OCI-LY7 (cell line): ENCODE data around the gene RPS6KB2. TPM values are rescaled to one million over a fixed set of nuclear protein-coding genes. Genes with fewer than 3 reads are reported as not detected.

Source experiments
- BruUV-seq: library from RNA; stranded (reverse); fragments of 400-500 nt; replicated peaks from 2 replicates; lab custom pipeline; 2021; lab: Mats Ljungman, UMichigan
- CTCF ChIA-PET: fragments of 300-600 bp; sonication (Branson Sonifier 250); formaldehyde crosslinking; loops from one replicate; lab custom pipeline; 2022; ENCODE audit warnings: antibody characterized with exemption; ENCODE audit not compliant: unreplicated experiment; lab: Charles Lee
- POLR2A ChIA-PET: fragments of 300-600 bp; sonication (Branson Sonifier 250); formaldehyde crosslinking; loops from one replicate; lab custom pipeline; 2022; ENCODE audit warnings: antibody characterized with exemption; lab: Charles Lee
- DNase-seq: peaks from one replicate; pipeline ENCODE4 v3.0.0-alpha.2; 2015; ENCODE audit warnings: low spot score
- H2AFZ ChIP-seq: fragments of 200-600 bp; sonication (generic), shearing (Covaris generic); 2 replicates; pipeline ENCODE4 v1.6.1; 2014; ENCODE audit warnings: mild to moderate bottlenecking, antibody characterized with exemption, low read length, moderate library complexity
- H3K27ac ChIP-seq: fragments of 200-600 bp; sonication (generic); 2 replicates; pipeline ENCODE4 v1.5.1; 2014; ENCODE audit warnings: mixed run types, low read depth, mild to moderate bottlenecking, moderate library complexity, low read length, inconsistent platforms; ENCODE audit not compliant: poor library complexity, severe bottlenecking
- H3K36me3 ChIP-seq: fragments of 200-600 bp; sonication (generic); 2 replicates; pipeline ENCODE4 v1.6.1; 2014; ENCODE audit warnings: mild to moderate bottlenecking, antibody characterized with exemption, low read length, moderate library complexity, mixed read lengths; ENCODE audit not compliant: insufficient read depth
- H3K4me1 ChIP-seq: fragments of 200-600 bp; sonication (generic); 2 replicates; pipeline ENCODE4 v1.5.1; 2014; ENCODE audit warnings: mild to moderate bottlenecking, low read length; ENCODE audit not compliant: insufficient read depth, poor library complexity, severe bottlenecking
- H3K4me2 ChIP-seq: fragments of 200-600 bp; sonication (generic); 2 replicates; pipeline ENCODE4 v1.6.1; 2014; ENCODE audit warnings: mild to moderate bottlenecking, low read length
- H3K4me3 ChIP-seq: fragments of 200-600 bp; sonication (generic); 2 replicates; pipeline ENCODE4 v1.5.1; 2014; ENCODE audit warnings: mild to moderate bottlenecking, low read depth, low read length; ENCODE audit not compliant: poor library complexity, severe bottlenecking
- H3K79me2 ChIP-seq: fragments of 200-600 bp; sonication (generic); 2 replicates; pipeline ENCODE4 v1.6.1; 2016; ENCODE audit warnings: low read depth, mild to moderate bottlenecking, low read length, moderate library complexity, mixed read lengths; ENCODE audit not compliant: insufficient read depth
- H3K9me2 ChIP-seq: fragments of 200-600 bp; sonication (generic); 2 replicates; pipeline ENCODE4 v1.6.1; 2016; ENCODE audit warnings: mild to moderate bottlenecking, low read length, mixed read lengths; ENCODE audit not compliant: insufficient read depth
- H3K9me3 ChIP-seq: fragments of 200-600 bp; sonication (generic); 2 replicates; pipeline ENCODE4 v1.6.1; 2014; ENCODE audit warnings: mild to moderate bottlenecking, mixed run types, low read length, mixed read lengths
- H4K20me1 ChIP-seq: fragments of 200-600 bp; sonication (generic); 2 replicates; pipeline ENCODE4 v1.6.1; 2014; ENCODE audit warnings: mild to moderate bottlenecking, antibody characterized with exemption, low read length, moderate library complexity, mixed read lengths; ENCODE audit not compliant: insufficient read depth
- EZH2phosphoT487 ChIP-seq: fragments of 200-600 bp; sonication (generic); IDR thresholded peaks from 2 replicates; pipeline ENCODE4 v1.6.1; 2018; ENCODE audit warnings: low read depth, borderline replicate concordance, mild to moderate bottlenecking, mixed run types, antibody characterized with exemption, low read length, moderate library complexity, mixed read lengths
- intact Hi-C: fragments of 100-400 bp; cut with micrococcal nuclease; formaldehyde crosslinking; loops from one replicate; pipeline ENCODE4 v1.10.0; 2022; ENCODE audit not compliant: unreplicated experiment
- total RNA-seq, 2 experiments: library from RNA; depleted of rRNA in 1 of 2; stranded (reverse); fragments of >200 nt in 1 of 2; shearing (Covaris generic) in 1 of 2; gene quantifications; 2 replicates each; pipeline ENCODE4 v1.2.3, GENCODE V29; 2014 to 2022
- TF ChIP-seq, protein P1 (sequence below): fragments of 200-600 bp; sonication (generic); conservative IDR thresholded peaks from 2 replicates; pipeline ENCODE4 v1.5.1; 2014; ENCODE audit warnings: mild to moderate bottlenecking, antibody characterized with exemption, low read length, moderate library complexity, mixed read lengths

RPS6KB2 gene
- total RNA-seq, 2 experiments from 2014 or later, result 48.3 to 69.4 TPM

DNA sequence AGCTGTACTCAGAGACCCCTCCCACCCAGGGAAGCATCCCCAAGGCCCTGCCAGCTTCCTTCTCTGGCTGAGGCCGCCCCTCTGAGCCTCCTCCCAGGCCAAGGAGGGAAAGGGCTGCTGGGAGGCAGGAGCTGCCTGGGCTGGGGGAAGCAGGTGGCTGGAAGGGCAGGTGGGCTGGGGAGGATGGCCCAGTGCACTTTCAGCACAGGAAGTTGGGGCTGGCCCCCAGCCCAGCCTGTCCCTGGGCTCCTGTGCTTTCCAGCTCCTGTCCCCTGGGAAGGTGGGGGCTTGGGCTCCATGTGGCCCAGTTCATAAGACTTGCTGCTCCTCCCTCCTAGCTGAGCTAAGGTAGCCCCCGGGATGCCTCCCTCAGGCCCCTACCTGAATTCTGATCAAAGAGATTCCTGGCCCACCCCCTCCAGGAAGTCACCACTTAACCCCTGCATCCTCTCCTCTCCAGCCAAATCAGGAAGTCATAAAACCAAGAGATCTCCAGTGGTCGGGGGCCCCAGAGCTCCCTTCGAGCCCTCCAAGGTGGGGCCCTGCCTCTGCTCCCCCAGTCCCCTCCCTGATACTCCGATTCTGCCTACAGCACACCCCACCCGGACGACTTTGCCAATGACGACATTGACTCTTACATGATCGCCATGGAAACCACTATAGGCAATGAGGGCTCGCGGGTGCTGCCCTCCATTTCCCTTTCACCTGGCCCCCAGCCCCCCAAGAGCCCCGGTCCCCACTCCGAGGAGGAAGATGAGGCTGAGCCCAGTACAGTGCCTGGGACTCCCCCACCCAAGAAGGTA lies 31.5 kb upstream of the RPS6KB2 start:
- no peak overlapping the region for H3K4me3 ChIP-seq
- H3K79me2 ChIP-seq, result peaks cover 24% of the 10 kb centered on the region
- H4K20me1 ChIP-seq, result 0 out of 2 replicates have a peak, but pooled peaks cover 7% of the 10 kb centered on the region
- ChIA-PET CTCF (no interaction called here), POLR2A (interaction anchor here (0.6 kb wide), 1 partner anchor 34 kb away, joined by 6 read pairs; no protein-coding TSS in a partner anchor)
- peaks cover 72% of the 10 kb centered on the region for H3K36me3 ChIP-seq
- peak; percentile 9 for DNase-seq
- no TSS peak for BruUV-seq
- TF ChIP-seq EZH2phosphoT487, result no peak
- TF ChIP-seq, protein P1, sequence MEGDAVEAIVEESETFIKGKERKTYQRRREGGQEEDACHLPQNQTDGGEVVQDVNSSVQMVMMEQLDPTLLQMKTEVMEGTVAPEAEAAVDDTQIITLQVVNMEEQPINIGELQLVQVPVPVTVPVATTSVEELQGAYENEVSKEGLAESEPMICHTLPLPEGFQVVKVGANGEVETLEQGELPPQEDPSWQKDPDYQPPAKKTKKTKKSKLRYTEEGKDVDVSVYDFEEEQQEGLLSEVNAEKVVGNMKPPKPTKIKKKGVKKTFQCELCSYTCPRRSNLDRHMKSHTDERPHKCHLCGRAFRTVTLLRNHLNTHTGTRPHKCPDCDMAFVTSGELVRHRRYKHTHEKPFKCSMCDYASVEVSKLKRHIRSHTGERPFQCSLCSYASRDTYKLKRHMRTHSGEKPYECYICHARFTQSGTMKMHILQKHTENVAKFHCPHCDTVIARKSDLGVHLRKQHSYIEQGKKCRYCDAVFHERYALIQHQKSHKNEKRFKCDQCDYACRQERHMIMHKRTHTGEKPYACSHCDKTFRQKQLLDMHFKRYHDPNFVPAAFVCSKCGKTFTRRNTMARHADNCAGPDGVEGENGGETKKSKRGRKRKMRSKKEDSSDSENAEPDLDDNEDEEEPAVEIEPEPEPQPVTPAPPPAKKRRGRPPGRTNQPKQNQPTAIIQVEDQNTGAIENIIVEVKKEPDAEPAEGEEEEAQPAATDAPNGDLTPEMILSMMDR, result no peak
- intact Hi-C loops, result no loop called here
- H2AFZ ChIP-seq, result no peak overlapping the region
- H3K27ac ChIP-seq, result peak overlapping the region; percentile 36
- peaks cover 32% of the 10 kb centered on the region for H3K4me1 ChIP-seq
- H3K9me3 ChIP-seq, result no peaks in the 10 kb centered on the region
- peak overlapping the region; percentile 47 for H3K4me2 ChIP-seq
- no peaks in the 10 kb centered on the region for H3K9me2 ChIP-seq

DNA sequence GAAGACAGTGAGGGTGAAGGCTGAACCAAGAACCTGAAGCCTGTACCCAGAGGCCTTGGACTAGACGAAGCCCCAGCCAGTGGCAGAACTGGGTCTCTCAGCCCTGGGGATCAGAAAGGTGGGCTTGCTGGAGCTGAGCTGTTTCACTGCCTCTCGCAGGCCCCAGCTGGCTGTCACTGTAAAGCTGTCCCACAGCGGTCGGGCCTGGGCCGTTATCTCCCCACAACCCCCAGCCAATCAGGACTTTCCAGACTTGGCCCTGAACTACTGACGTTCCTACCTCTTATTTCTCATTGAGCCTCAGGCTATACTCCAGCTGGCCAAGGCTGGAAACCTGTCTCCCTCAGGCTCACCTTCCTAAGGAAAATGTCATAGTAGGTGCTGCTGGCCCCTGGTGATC lies 30.8 kb upstream of the RPS6KB2 start:
- H3K36me3 ChIP-seq, result peaks cover 72% of the 10 kb centered on the region
- no peak overlapping the region for H3K27ac ChIP-seq
- H3K9me3 ChIP-seq, result no peaks in the 10 kb centered on the region
- DNase-seq, result peak; percentile 1
- H3K4me1 ChIP-seq, result peaks cover 37% of the 10 kb centered on the region
- H3K4me2 ChIP-seq, result no peak overlapping the region
- H4K20me1 ChIP-seq, result 0 out of 2 replicates have a peak, but pooled peaks cover 7% of the 10 kb centered on the region
- intact Hi-C loops, result no loop called here
- no peak overlapping the region for H3K4me3 ChIP-seq
- no TSS peak for BruUV-seq
- ChIA-PET CTCF (no interaction called here), POLR2A (no interaction called here)
- no peaks in the 10 kb centered on the region for H3K9me2 ChIP-seq
- H3K79me2 ChIP-seq, result peaks cover 17% of the 10 kb centered on the region
- H2AFZ ChIP-seq, result no peak overlapping the region
- TF ChIP-seq, protein P1, result no peak
- TF ChIP-seq EZH2phosphoT487, result no peak
